OCI-LY3 (cell line): ENCODE data around the gene PRH2.

Experiments used
- H2AFZ ChIP-seq: fragments of 200-600, 300-600 bp; shearing (Covaris generic); 2 replicates; pipeline ENCODE4 v1.6.0; 2014; ENCODE audit warnings: antibody characterized with exemption, low read depth, low read length
- H3K27ac ChIP-seq: fragments of 200-600, 300-600 bp; sonication (generic); 2 replicates; pipeline ENCODE4 v1.5.1; 2014; ENCODE audit warnings: mild to moderate bottlenecking, low read length, moderate library complexity, mixed read lengths
- H3K27me3 ChIP-seq: fragments of 200-600, 300-600 bp; sonication (generic); 2 replicates; pipeline ENCODE4 v1.6.1; 2014; ENCODE audit warnings: low read depth, low read length, mixed read lengths
- H3K36me3 ChIP-seq: fragments of 200-600, 300-600 bp; sonication (generic); replicated peaks from 2 replicates; pipeline ENCODE3; 2014; ENCODE audit warnings: low read depth, low read length, mixed read lengths
- H3K4me1 ChIP-seq: fragments of 300-600, 200-600 bp; sonication (generic); 2 replicates; pipeline ENCODE4 v1.6.1; 2014; ENCODE audit warnings: low read length, mixed read lengths
- H3K4me2 ChIP-seq: fragments of 200-600, 300-600 bp; sonication (generic); 2 replicates; pipeline ENCODE4 v1.6.1; 2014; ENCODE audit warnings: low read length, mixed read lengths
- H3K4me3 ChIP-seq: fragments of 300-600, 200-600 bp; sonication (generic); 2 replicates; pipeline ENCODE4 v1.5.1; 2014; ENCODE audit warnings: antibody characterized with exemption, mild to moderate bottlenecking, low read length, moderate library complexity
- H3K79me2 ChIP-seq: fragments of 300-600, 200-600 bp; shearing (Covaris generic); 2 replicates; pipeline ENCODE4 v1.6.1; 2014; ENCODE audit warnings: mild to moderate bottlenecking, low read length, mixed read lengths
- H3K9ac ChIP-seq: fragments of 300-600, 200-600 bp; shearing (Covaris generic); 2 replicates; pipeline ENCODE4 v1.6.0; 2014; ENCODE audit warnings: mild to moderate bottlenecking, low read length, moderate library complexity
- H3K9me3 ChIP-seq: fragments of 200-600, 300-600 bp; shearing (Covaris generic); 2 replicates; pipeline ENCODE4 v1.6.1; 2014; ENCODE audit warnings: low read length, mixed read lengths; ENCODE audit not compliant: insufficient read depth
- H4K20me1 ChIP-seq: fragments of 200-600, 300-600 bp; sonication (generic); 2 replicates; pipeline ENCODE4 v1.6.1; 2016; ENCODE audit warnings: low read length, mixed read lengths; ENCODE audit not compliant: insufficient read depth
- CTCF ChIP-seq: fragments of 200-600, 300-600 bp; sonication (generic); IDR thresholded peaks from 2 replicates; pipeline ENCODE4 v1.5.1; 2014; ENCODE audit warnings: antibody characterized with exemption, low read length, low read depth
- EZH2phosphoT487 ChIP-seq: fragments of 200-600 bp; shearing (Covaris generic); IDR thresholded peaks from 2 replicates; pipeline ENCODE4 v1.6.1; 2018; ENCODE audit warnings: antibody characterized with exemption, mixed run types, low read depth

PRH2 gene

GRCh38 chr12:10928746-10929286 is at the start of gene PRH2:
PRH2 (plus strand) TSS chr12:10929236; CDS start chr12:10929274, 38 bp downstream.
- Histone ChIP-seq H3K4me2 (no peak within 1 kb of the TSS), H3K4me1 (no peaks in the 10 kb centered on the region), H2AFZ (no peak within 1 kb of the TSS), H3K9ac (no peak within 1 kb of the TSS), H3K9me3 (no peaks in the 10 kb centered on the region), H3K27ac (no peak within 1 kb of the TSS), H3K4me3 (no peak within 1 kb of the TSS), H3K79me2 (no peaks in the 10 kb centered on the region), H3K27me3 (no peaks in the 10 kb centered on the region), H3K36me3 (no peaks in the 10 kb centered on the region), H4K20me1 (no peaks in the 10 kb centered on the region)
- TF ChIP-seq CTCF (no peak), EZH2phosphoT487 (no peak)

GRCh38 chr12:10884086-10884725 is 44.8 kb upstream of the PRH2 start, which contains the start of gene PRH1:
PRH1 (minus strand) TSS chr12:10884255; CDS start chr12:10884217, 38 bp downstream.
- H3K4me1 ChIP-seq, result no peaks in the 10 kb centered on the region

GRCh38 chr12:10889226-10889625 is 39.8 kb upstream of the PRH2 start:
- H3K79me2 ChIP-seq, result no peaks in the 10 kb centered on the region
- no peaks in the 10 kb centered on the region for H3K36me3 ChIP-seq
- no peak overlapping the region for H3K27ac ChIP-seq
- no peak overlapping the region for H3K9ac ChIP-seq
- H3K27me3 ChIP-seq, result no peaks in the 10 kb centered on the region
- no peak overlapping the region for H3K4me2 ChIP-seq
- H2AFZ ChIP-seq, result no peak overlapping the region
- TF ChIP-seq CTCF, result no peak
- TF ChIP-seq EZH2phosphoT487, result no peak
- H3K4me3 ChIP-seq, result no peak overlapping the region
- H3K4me1 ChIP-seq, result no peaks in the 10 kb centered on the region
- H4K20me1 ChIP-seq, result no peaks in the 10 kb centered on the region
- no peaks in the 10 kb centered on the region for H3K9me3 ChIP-seq

More at GRCh38 chr12:10884086-10884725, 44.8 kb upstream of the PRH2 start, which contains the start of gene PRH1:
- TF ChIP-seq CTCF, result no peak
- TF ChIP-seq EZH2phosphoT487, result no peak
- Histone ChIP-seq H3K79me2 (no peaks in the 10 kb centered on the region), H3K27me3 (no peaks in the 10 kb centered on the region), H3K36me3 (no peaks in the 10 kb centered on the region), H3K9me3 (no peaks in the 10 kb centered on the region), H2AFZ (no peak within 1 kb of the TSS), H4K20me1 (no peaks in the 10 kb centered on the region), H3K9ac (no peak within 1 kb of the TSS), H3K27ac (no peak within 1 kb of the TSS), H3K4me3 (no peak within 1 kb of the TSS), H3K4me2 (no peak within 1 kb of the TSS)

GRCh38 chr12:10891937-10892336 is 37.1 kb upstream of the PRH2 start:
- H3K9ac ChIP-seq, result no peak overlapping the region
- no peak overlapping the region for H3K4me3 ChIP-seq
- no peaks in the 10 kb centered on the region for H3K4me1 ChIP-seq

More at GRCh38 chr12:10891937-10892336, 37.1 kb upstream of the PRH2 start:
- TF ChIP-seq EZH2phosphoT487 (no peak), CTCF (no peak)
- Histone ChIP-seq H3K27ac (no peak overlapping the region), H3K27me3 (no peaks in the 10 kb centered on the region), H3K79me2 (no peaks in the 10 kb centered on the region), H3K4me2 (no peak overlapping the region), H2AFZ (no peak overlapping the region), H3K9me3 (no peaks in the 10 kb centered on the region), H3K36me3 (peaks cover 3% of the 10 kb centered on the region), H4K20me1 (no peaks in the 10 kb centered on the region)
